Embryonic facial prominence (tissue), 1 donor: ENCODE measurements around the gene CCDC6.
"Not testable (repeated sequence)": the region's sequence is repeated elsewhere in the genome, so short reads cannot be mapped to it uniquely, and the experiment has no call there.

ENCODE experiments used
- DNase-seq: peaks from one replicate; pipeline ENCODE4 v3.0.0-alpha.2; 2016; ENCODE audit errors: extremely low spot score

CCDC6 gene

GRCh38 chr10:59905731-59906416 is 482 bp downstream of the CCDC6 start:
- no peak for DNase-seq

- DNase-seq = no peak
Measured at GRCh38 chr10:59905066-59905730, 1.2 kb downstream of the CCDC6 start.

- no peak for DNase-seq
Measured at GRCh38 chr10:59904426-59905065, 1.8 kb downstream of the CCDC6 start.

GRCh38 chr10:59903871-59904270 is 2.5 kb downstream of the CCDC6 start:
- no peak for DNase-seq

- DNase-seq = no peak
Measured at GRCh38 chr10:59902016-59902415, 4.3 kb downstream of the CCDC6 start.

- DNase-seq = no peak
Measured at GRCh38 chr10:59901470-59901869, 4.9 kb downstream of the CCDC6 start.

- DNase-seq = no peak
Measured at GRCh38 chr10:59900048-59900727, 6.2 kb downstream of the CCDC6 start.

GRCh38 chr10:59898125-59898835 is 8.1 kb downstream of the CCDC6 start:
- DNase-seq = no peak

- DNase-seq = no peak
Measured at GRCh38 chr10:59896191-59896590, 10.2 kb downstream of the CCDC6 start.

GRCh38 chr10:59895629-59896116 is 10.7 kb downstream of the CCDC6 start:
- no peak for DNase-seq

- DNase-seq = no peak
Measured at GRCh38 chr10:59894114-59894513, 12.2 kb downstream of the CCDC6 start.

GRCh38 chr10:59892697-59893096 is 13.7 kb downstream of the CCDC6 start:
- DNase-seq = no peak

- no peak for DNase-seq
Measured at GRCh38 chr10:59891936-59892335, 14.4 kb downstream of the CCDC6 start.

GRCh38 chr10:59891349-59891748 is 15.0 kb downstream of the CCDC6 start:
- no peak for DNase-seq

GRCh38 chr10:59888781-59889435 is 17.4 kb downstream of the CCDC6 start:
- no peak for DNase-seq

GRCh38 chr10:59887972-59888640 is 18.2 kb downstream of the CCDC6 start:
- DNase-seq = no peak

- DNase-seq = no peak
Measured at GRCh38 chr10:59887006-59887405, 19.4 kb downstream of the CCDC6 start.

GRCh38 chr10:59885430-59886134 is 20.8 kb downstream of the CCDC6 start:
- DNase-seq = no peak

- not testable (repeated sequence) for DNase-seq
Measured at GRCh38 chr10:59884893-59885292, 21.5 kb downstream of the CCDC6 start.

GRCh38 chr10:59881640-59882039 is 24.7 kb downstream of the CCDC6 start:
- DNase-seq = no peak
